ENCODE data around the gene KIRREL3. TPM values are rescaled to one million over a fixed set of nuclear protein-coding genes. Genes with fewer than 3 reads are reported as not detected.

The KIRREL3 gene
- total and polyA plus RNA-seq, 9 donors = 0.25 to 5.3 (median 0.48) TPM

DNA sequence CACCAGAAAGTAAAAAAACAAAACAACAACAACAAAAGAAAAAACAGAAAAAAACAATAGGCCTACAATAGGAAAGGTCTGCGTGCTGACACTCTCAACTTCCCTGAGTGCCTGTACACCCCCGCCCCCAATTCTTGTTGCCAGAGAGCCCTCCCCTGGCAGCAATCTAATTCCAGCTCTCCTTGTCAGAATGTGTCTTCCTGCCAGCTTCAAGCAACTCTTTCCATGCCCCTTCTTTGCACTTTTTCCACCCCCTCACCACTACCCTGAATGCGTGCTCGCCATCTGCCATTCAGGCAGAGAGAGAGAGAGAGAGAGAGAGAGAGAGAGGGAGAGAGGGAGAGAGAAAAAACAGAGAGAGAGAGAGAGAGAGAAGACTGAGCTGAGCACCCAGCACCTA is 245.0 kb downstream of the KIRREL3 start:
- TF ChIP-seq, protein P1, sequence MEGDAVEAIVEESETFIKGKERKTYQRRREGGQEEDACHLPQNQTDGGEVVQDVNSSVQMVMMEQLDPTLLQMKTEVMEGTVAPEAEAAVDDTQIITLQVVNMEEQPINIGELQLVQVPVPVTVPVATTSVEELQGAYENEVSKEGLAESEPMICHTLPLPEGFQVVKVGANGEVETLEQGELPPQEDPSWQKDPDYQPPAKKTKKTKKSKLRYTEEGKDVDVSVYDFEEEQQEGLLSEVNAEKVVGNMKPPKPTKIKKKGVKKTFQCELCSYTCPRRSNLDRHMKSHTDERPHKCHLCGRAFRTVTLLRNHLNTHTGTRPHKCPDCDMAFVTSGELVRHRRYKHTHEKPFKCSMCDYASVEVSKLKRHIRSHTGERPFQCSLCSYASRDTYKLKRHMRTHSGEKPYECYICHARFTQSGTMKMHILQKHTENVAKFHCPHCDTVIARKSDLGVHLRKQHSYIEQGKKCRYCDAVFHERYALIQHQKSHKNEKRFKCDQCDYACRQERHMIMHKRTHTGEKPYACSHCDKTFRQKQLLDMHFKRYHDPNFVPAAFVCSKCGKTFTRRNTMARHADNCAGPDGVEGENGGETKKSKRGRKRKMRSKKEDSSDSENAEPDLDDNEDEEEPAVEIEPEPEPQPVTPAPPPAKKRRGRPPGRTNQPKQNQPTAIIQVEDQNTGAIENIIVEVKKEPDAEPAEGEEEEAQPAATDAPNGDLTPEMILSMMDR (IDR thresholded peaks at IDR 0.05) = no peak
- TF ChIP-seq EP300 (IDR thresholded peaks at IDR 0.05) (no peak), POLR2A (IDR thresholded peaks at IDR 0.05) (no peak)
- no peaks in the 10 kb centered on the region for H3K36me3 ChIP-seq
- no peak for DNase-seq
- intact Hi-C loops (cut with DNase I) = no loop called here
- H3K4me1 ChIP-seq (ENCODE audit: insufficient read depth) = no peaks in the 10 kb centered on the region
- WGBS, 3 donors = 79 to 90% (median 88%) methylated on average over 4 of the region's 4 CpGs
- H3K27me3 ChIP-seq = no peaks in the 10 kb centered on the region
- H3K4me3 ChIP-seq = no peak overlapping the region
- no peak overlapping the region for H3K27ac ChIP-seq
- H3K9me3 ChIP-seq = no peaks in the 10 kb centered on the region

DNA sequence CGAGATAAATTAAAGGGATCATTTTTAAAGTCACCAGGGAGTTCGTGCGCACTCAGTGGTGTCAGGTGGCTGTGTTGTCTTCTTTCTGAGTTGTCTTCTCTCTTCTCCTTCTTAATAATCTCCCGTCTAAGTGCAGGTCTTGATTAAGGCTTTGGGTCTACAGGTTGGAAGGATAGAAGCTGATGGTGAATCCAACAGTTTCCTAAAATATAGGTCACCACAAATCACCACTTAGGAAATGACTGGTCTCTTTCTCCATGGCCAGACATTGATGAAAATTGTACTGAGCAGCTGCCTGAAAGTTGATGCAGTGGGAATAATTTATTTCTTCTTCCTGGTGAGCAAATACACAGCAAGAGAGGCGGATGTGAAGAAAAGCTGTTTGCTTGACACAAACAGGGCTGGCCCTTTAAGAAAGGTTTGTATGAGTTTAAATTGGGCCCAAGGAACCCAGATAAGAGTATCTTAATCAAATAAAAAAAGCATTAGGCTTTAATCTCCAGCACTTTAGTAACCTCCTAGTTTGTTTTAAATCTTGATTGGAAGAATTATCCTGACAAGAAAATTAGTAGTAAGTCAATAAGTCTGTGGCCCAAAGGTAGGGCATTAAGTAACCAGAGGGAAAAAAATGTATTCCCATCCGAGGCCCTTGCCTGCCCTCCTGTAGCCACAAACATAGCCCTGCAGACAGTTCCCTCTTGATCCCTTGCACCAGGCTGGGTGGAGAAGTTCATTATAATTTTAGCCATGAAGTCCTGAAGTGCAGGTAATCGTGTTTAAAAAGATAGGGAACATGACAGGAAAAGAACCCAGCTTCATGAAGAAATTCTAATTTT is 245.8 kb downstream of the KIRREL3 start:
- Histone ChIP-seq H3K4me3 (no peak overlapping the region), H3K9me3 (no peaks in the 10 kb centered on the region), H3K36me3 (no peaks in the 10 kb centered on the region), H3K27me3 (no peaks in the 10 kb centered on the region), H3K4me1 (ENCODE audit: insufficient read depth) (no peaks in the 10 kb centered on the region), H3K27ac (no peak overlapping the region)
- 81 to 84% (median 84%) methylated on average over 7 of the region's 7 CpGs for WGBS, 3 donors
- intact Hi-C loops (cut with DNase I) = no loop called here
- no peak for DNase-seq
- TF ChIP-seq POLR2A (IDR thresholded peaks at IDR 0.05) (no peak), EP300 (IDR thresholded peaks at IDR 0.05) (no peak)
- TF ChIP-seq, protein P1 (IDR thresholded peaks at IDR 0.05) = no peak

DNA sequence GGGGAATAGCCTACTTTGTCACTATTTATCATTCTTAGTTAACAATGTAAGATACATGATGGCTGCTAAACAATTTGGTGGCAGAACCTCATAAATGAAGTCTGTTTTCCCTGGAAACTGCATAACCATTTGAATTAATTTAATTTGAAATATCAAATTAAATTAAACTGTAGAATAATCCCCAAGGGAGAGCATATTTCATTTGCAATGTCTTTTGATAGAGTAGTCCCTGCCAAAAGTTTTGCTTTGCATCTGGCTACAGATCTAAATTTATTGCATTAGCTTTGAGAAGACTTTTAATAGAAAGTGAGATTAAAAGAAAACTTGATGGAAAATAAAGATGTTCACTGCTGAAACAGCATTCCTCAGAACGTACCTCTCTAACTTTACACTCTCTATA is 246.6 kb downstream of the KIRREL3 start:
- H3K27me3 ChIP-seq = no peaks in the 10 kb centered on the region
- 70 to 78% (median 73%) methylated on average over 1 of the region's 1 CpG for WGBS, 3 donors
- DNase-seq = no peak
- intact Hi-C loops (cut with DNase I) = no loop called here
- H3K4me1 ChIP-seq (ENCODE audit: insufficient read depth) = no peaks in the 10 kb centered on the region
- H3K4me3 ChIP-seq = no peak overlapping the region
- H3K9me3 ChIP-seq = no peaks in the 10 kb centered on the region
- no peaks in the 10 kb centered on the region for H3K36me3 ChIP-seq
- no peak for TF ChIP-seq POLR2A (IDR thresholded peaks at IDR 0.05)
- TF ChIP-seq EP300 (IDR thresholded peaks at IDR 0.05) = no peak
- TF ChIP-seq, protein P1 (IDR thresholded peaks at IDR 0.05) = no peak
- no peak overlapping the region for H3K27ac ChIP-seq

DNA sequence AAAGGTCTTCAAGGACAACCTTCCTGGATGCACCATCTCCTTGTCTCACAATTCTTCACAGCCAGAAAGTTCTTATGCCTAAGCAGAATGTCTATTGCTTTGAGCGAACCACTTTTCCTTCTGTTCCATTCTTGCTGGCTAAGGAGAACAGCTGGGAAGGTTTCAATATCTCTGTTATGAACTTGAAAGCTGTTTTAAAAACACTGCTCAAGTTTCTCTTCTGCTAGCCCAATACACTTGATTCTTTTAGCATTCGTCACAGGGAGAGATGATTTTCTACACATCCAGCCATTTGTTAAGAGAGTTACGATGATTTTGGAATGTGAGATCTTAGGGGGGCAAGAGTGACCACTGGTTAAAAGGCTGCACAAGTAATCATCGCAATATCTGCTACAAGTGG is 249.3 kb downstream of the KIRREL3 start:
- no peaks in the 10 kb centered on the region for H3K9me3 ChIP-seq
- no peaks in the 10 kb centered on the region for H3K27me3 ChIP-seq
- intact Hi-C loops (cut with DNase I) = no loop called here
- no peak for DNase-seq
- 7 to 23% (median 8%) methylated on average over 4 of the region's 4 CpGs for WGBS, 3 donors
- no peak overlapping the region for H3K4me3 ChIP-seq
- H3K27ac ChIP-seq = no peak overlapping the region
- TF ChIP-seq EP300 (IDR thresholded peaks at IDR 0.05) = no peak
- no peak for TF ChIP-seq POLR2A (IDR thresholded peaks at IDR 0.05)
- TF ChIP-seq, protein P1 (IDR thresholded peaks at IDR 0.05) = no peak
- H3K36me3 ChIP-seq = no peaks in the 10 kb centered on the region
- no peaks in the 10 kb centered on the region for H3K4me1 ChIP-seq (ENCODE audit: insufficient read depth)

Measured in ovary (tissue), 9 donors.